Large intestine (tissue), 3 donors: ENCODE data around the gene DVL2. TPM values are rescaled to one million over a fixed set of nuclear protein-coding genes. Genes with fewer than 3 reads are reported as not detected.

ENCODE experiments used
- DNase-seq, 2 donors: peaks; one replicate each; pipeline versions ENCODE4 v3.0.0 to v3.0.0-alpha.2; 2013
- H3K27ac ChIP-seq: one replicate; pipeline ENCODE4 v1.5.1; 2013; ENCODE audit warnings: low read length
- H3K27me3 ChIP-seq: 2 replicates; pipeline ENCODE4 v1.6.1; 2013; ENCODE audit warnings: low read length; ENCODE audit not compliant: control insufficient read depth, insufficient read depth
- H3K36me3 ChIP-seq: 2 replicates; pipeline ENCODE4 v1.6.1; 2013; ENCODE audit warnings: low read length; ENCODE audit not compliant: control insufficient read depth, insufficient read depth
- H3K4me1 ChIP-seq: one replicate; pipeline ENCODE4 v1.6.1; 2013; ENCODE audit warnings: low read length; ENCODE audit not compliant: control insufficient read depth, insufficient read depth
- H3K4me3 ChIP-seq: one replicate; pipeline ENCODE4 v1.5.1; 2013; ENCODE audit warnings: low read length
- H3K9me3 ChIP-seq: one replicate; pipeline ENCODE4 v1.6.1; 2013; ENCODE audit warnings: mild to moderate bottlenecking, low read depth, low read length, moderate library complexity; ENCODE audit not compliant: control insufficient read depth
- WGBS: methylation state at CpG from one replicate; pipeline ENCODE4 v1.1.5; 2013; ENCODE audit warnings: low lambda C conversion rate; ENCODE audit not compliant: insufficient coverage; 5-methylcytosine and 5-hydroxymethylcytosine counted together
- polyA plus RNA-seq: library from polyadenylated mRNA; unstranded; fragments of 120-200 nt; gene quantifications from one replicate; pipeline ENCODE4 v1.2.1, GENCODE V29; 2013

Gene DVL2
- polyA plus RNA-seq, 1 donor: 44.5 TPM

DNA sequence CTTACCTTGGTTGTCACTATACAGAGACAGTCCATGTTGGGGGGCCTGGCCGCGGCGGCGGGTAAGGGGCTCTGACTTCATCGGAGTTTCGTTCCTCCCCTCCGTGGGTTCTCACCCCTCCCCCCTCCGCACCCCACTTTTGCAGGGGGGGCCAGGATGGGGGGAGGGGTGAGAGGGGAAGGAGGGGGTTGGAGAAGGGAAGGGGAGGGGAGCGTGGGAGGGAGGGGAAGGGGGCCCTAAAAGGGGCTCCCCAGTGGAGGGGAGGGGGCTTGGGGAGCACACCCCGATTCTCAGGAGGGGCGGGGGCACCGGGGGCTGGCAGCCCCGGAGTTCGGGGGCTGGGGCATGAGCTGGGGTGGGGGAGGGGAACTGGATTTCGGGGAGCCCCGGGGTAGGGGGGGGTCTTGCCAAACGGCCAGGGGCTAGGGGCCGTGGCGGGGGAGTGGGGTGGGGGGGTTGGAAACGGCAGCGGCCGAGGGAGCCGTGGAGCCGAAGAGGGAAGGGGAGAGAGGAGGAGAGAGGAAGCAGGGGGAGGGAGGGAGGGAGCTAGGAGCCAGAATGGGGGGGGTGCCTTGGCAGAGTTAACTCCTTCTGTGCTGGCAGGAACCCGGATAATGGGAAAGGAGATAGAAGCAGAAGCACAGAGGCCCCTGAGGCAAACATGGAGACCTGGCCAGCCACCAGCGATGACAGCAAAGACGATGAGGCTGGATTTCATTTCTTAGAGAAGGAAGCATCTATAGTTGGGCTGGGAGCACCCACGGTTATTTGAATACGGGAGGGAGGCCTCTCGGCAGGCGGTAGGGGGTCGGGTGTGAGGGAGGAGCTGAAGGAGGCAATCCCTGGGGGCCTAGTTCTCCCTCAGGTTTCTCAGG is 17.0 kb downstream of the DVL2 start:
- DNase-seq: no peak
- peaks cover 46% of the 10 kb centered on the region for H3K4me1 ChIP-seq
- H3K27ac ChIP-seq: no peak overlapping the region
- peaks cover 28% of the 10 kb centered on the region for H3K27me3 ChIP-seq
- H3K4me3 ChIP-seq: peak overlapping the region; percentile 30
- WGBS: 20% methylated on average over 1 of the region's 32 CpGs
- H3K9me3 ChIP-seq: no peaks in the 10 kb centered on the region
- peaks cover 14% of the 10 kb centered on the region for H3K36me3 ChIP-seq

DNA sequence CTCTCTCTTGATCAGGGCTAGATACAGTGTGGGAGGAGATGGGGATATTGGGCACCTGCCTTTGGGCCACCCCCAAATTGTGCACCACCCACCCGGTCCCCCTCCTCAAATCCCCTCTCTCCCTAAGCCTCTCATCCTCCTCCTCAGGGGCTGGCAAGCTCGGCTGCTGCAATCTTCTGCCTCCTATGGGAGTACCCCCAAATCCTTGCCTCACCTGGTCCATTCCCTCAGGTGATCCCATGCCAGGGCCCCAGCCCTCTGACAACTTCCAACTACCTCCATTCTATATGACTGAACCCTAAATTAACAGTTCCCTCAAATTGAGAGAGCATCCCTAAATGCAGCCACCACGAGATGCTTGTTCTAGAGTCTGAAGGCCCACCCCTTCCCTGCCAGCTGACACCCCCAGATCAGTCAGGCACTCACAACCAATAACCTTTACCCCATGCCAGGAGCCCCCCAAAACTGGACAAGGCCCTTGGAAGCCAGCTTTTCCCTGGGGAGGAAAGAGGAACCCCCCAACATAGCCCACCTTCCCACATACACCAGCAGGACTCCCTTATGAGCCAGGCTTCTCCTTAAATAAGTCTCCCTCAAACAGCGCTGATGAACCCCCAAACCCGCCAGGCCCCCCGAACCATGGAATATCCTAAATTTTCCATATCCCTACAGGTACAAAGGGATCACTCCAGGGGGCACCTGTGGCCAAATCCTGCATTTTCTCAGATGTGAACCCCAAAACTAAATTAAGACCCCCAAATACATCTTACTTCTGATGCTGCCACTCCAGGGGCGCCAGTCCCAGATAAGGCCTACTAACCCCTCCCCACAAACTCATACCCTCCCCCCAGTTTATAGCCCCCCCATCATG is 17.8 kb downstream of the DVL2 start:
- no peak for DNase-seq
- H3K27ac ChIP-seq: no peak overlapping the region
- no CpG with 5 or more reads among the region's 7 CpGs for WGBS
- peaks cover 5% of the 10 kb centered on the region for H3K36me3 ChIP-seq
- no peaks in the 10 kb centered on the region for H3K9me3 ChIP-seq
- peaks cover 41% of the 10 kb centered on the region for H3K4me1 ChIP-seq
- peak overlapping the region; percentile 30 for H3K4me3 ChIP-seq
- peaks cover 35% of the 10 kb centered on the region for H3K27me3 ChIP-seq

GRCh38 chr17:7215652-7216180 is 18.6 kb downstream of the DVL2 start:
- Histone ChIP-seq H3K27me3 (peaks cover 41% of the 10 kb centered on the region), H3K9me3 (no peaks in the 10 kb centered on the region), H3K4me3 (no peak overlapping the region), H3K36me3 (no peaks in the 10 kb centered on the region), H3K27ac (peak overlapping the region; percentile 83), H3K4me1 (peaks cover 33% of the 10 kb centered on the region)
- WGBS: no CpG with 5 or more reads among the region's 10 CpGs
- no peak for DNase-seq

GRCh38 chr17:7215136-7215638 is 19.1 kb downstream of the DVL2 start:
- WGBS: 40% methylated on average over 1 of the region's 9 CpGs
- H3K36me3 ChIP-seq: no peaks in the 10 kb centered on the region
- H3K27me3 ChIP-seq: peaks cover 46% of the 10 kb centered on the region
- H3K4me3 ChIP-seq: peak overlapping the region; percentile 47
- DNase-seq: no peak
- H3K4me1 ChIP-seq: peaks cover 31% of the 10 kb centered on the region
- no peaks in the 10 kb centered on the region for H3K9me3 ChIP-seq
- peak overlapping the region; percentile 83 for H3K27ac ChIP-seq

GRCh38 chr17:7214300-7215135 is 19.8 kb downstream of the DVL2 start:
- H3K27me3 ChIP-seq: peaks cover 50% of the 10 kb centered on the region
- H3K27ac ChIP-seq: peak overlapping the region; percentile 83
- peaks cover 31% of the 10 kb centered on the region for H3K4me1 ChIP-seq
- no peaks in the 10 kb centered on the region for H3K36me3 ChIP-seq
- DNase-seq: peak; percentile 95
- 0% methylated on average over 1 of the region's 45 CpGs for WGBS
- no peaks in the 10 kb centered on the region for H3K9me3 ChIP-seq
- H3K4me3 ChIP-seq: peak overlapping the region; percentile 47

DNA sequence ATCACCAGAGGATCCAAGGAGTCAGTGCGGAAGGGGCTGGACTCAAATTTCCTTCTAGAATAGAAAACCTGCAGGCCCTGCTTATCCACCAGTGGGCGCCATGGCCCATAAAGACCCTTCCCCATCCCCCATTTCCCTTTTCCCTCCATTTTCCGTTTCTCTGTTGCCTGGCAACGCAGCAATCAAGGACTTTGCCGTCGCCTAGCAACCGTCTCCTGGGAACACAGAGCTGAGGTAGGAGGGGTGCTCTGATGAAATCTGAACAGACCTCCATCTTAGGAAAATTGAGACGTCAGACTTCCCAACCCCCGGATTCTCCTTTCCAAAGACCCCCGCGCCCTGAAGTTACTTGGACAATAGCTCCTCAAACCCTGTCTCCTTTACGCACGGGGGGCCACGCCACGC is 20.4 kb downstream of the DVL2 start:
- Histone ChIP-seq H3K27ac (peak overlapping the region; percentile 83), H3K4me3 (peak overlapping the region; percentile 47), H3K4me1 (peaks cover 27% of the 10 kb centered on the region), H3K27me3 (peaks cover 55% of the 10 kb centered on the region), H3K9me3 (no peaks in the 10 kb centered on the region), H3K36me3 (no peaks in the 10 kb centered on the region)
- 0% methylated on average over 1 of the region's 15 CpGs for WGBS
- peak; percentile 84 to 85 for DNase-seq

GRCh38 chr17:7211491-7212273 is 22.6 kb downstream of the DVL2 start:
- no peak for DNase-seq
- H3K27me3 ChIP-seq: peaks cover 54% of the 10 kb centered on the region
- WGBS: no CpG with 5 or more reads among the region's 37 CpGs
- no peaks in the 10 kb centered on the region for H3K36me3 ChIP-seq
- no peaks in the 10 kb centered on the region for H3K9me3 ChIP-seq
- H3K27ac ChIP-seq: no peak overlapping the region
- no peak overlapping the region for H3K4me3 ChIP-seq
- peaks cover 17% of the 10 kb centered on the region for H3K4me1 ChIP-seq

- H3K4me3 ChIP-seq: no peak overlapping the region
- no peak for DNase-seq
- H3K36me3 ChIP-seq: no peaks in the 10 kb centered on the region
- no CpG with 5 or more reads among the region's 9 CpGs for WGBS
- no peaks in the 10 kb centered on the region for H3K9me3 ChIP-seq
- peaks cover 53% of the 10 kb centered on the region for H3K27me3 ChIP-seq
- no peak overlapping the region for H3K27ac ChIP-seq
- H3K4me1 ChIP-seq: peaks cover 17% of the 10 kb centered on the region
Observed at GRCh38 chr17:7208754-7209460, 25.4 kb downstream of the DVL2 start.
